Endothelial cell of umbilical vein (primary cell): ENCODE results near the gene FUT3. TPM values are rescaled to one million over a fixed set of nuclear protein-coding genes. Genes with fewer than 3 reads are reported as not detected.

Experiments used
- BruUV-seq: library from RNA; stranded (reverse); fragments of 400-500 nt; replicated peaks from 2 replicates; lab custom pipeline; 2021; lab: Mats Ljungman, UMichigan
- CTCF ChIA-PET: fragments of 300-600, 350-600 bp; sonication (Branson Sonifier 250); formaldehyde crosslinking; loops from one replicate; lab custom pipeline; 2021; ENCODE audit warnings: antibody characterized with exemption, inconsistent platforms; lab: Charles Lee
- POLR2A ChIA-PET: fragments of 300-600, 350-600 bp; sonication (Branson Sonifier 250); formaldehyde crosslinking; loops from one replicate; lab custom pipeline; 2021; ENCODE audit warnings: antibody characterized with exemption, inconsistent platforms; lab: Charles Lee
- DNase-seq: peaks from one replicate; pipeline ENCODE4 v3.0.0-alpha.2; 2011; ENCODE audit warnings: low read depth, low spot score
- FAIRE-seq: peaks from 2 replicates; lab custom pipeline; 2011; peaks lifted over from hg19 to GRCh38; lab: Jason Lieb, UNC
- H2AFZ ChIP-seq: 2 replicates; pipeline ENCODE4 v1.6.0; 2012; ENCODE audit warnings: low read depth, low read length, control low read depth, inconsistent platforms
- H3K27ac ChIP-seq: 2 replicates; pipeline ENCODE4 v1.5.1; 2011; ENCODE audit warnings: low read depth, mild to moderate bottlenecking, control low read depth, low read length, moderate library complexity; ENCODE audit not compliant: insufficient read depth
- H3K27me3 ChIP-seq, 2 experiments: 2 replicates each; pipeline versions ENCODE4 v1.6.0 to v1.6.1; 2011; ENCODE audit warnings: low read length in 2 of 2, mixed read lengths in 1 of 2; ENCODE audit not compliant: control insufficient read depth in 2 of 2, insufficient read depth in 2 of 2
- H3K36me3 ChIP-seq, 2 experiments: 2 replicates in 1 of 2; 3 replicates in 1 of 2; pipeline ENCODE4 v1.5.1; 2011; ENCODE audit warnings: low read length in 2 of 2, mild to moderate bottlenecking in 1 of 2, moderate library complexity in 1 of 2; ENCODE audit not compliant: control insufficient read depth in 2 of 2, insufficient read depth in 2 of 2; ENCODE audit errors: extremely low read depth in 1 of 2
- H3K4me1 ChIP-seq: 3 replicates; pipeline ENCODE4 v1.5.1; 2011; ENCODE audit warnings: mild to moderate bottlenecking, low read length; ENCODE audit not compliant: control insufficient read depth, insufficient read depth; ENCODE audit errors: extremely low read depth
- H3K4me2 ChIP-seq: 2 replicates; pipeline ENCODE4 v1.6.1; 2011; ENCODE audit warnings: low read length, control low read depth, mixed read lengths; ENCODE audit not compliant: insufficient read depth
- H3K4me3 ChIP-seq, 3 experiments: fragments of 200-600 bp in 1 of 3; sonication (generic), shearing (Covaris generic) in 1 of 3; replicated peaks in 1 of 3; 2 replicates each; pipeline ENCODE4 v1.5.1; 2011 to 2016; ENCODE audit warnings: control low read depth in 3 of 3, low read length in 3 of 3, mild to moderate bottlenecking in 2 of 3, inconsistent platforms in 1 of 3, low read depth in 1 of 3, moderate library complexity in 1 of 3; ENCODE audit not compliant: insufficient read depth in 1 of 3
- H3K79me2 ChIP-seq: 2 replicates; pipeline ENCODE4 v1.6.0; 2012; ENCODE audit warnings: low read length, inconsistent platforms; ENCODE audit not compliant: control insufficient read depth, insufficient read depth
- H3K9ac ChIP-seq: replicated peaks from 2 replicates; pipeline ENCODE3; 2011; ENCODE audit warnings: low read length, control low read depth; ENCODE audit not compliant: insufficient read depth; ENCODE audit errors: extremely low read depth
- H3K9me1 ChIP-seq: replicated peaks from 3 replicates; pipeline ENCODE4 v1.6.0; 2011; ENCODE audit warnings: mild to moderate bottlenecking, low read length; ENCODE audit not compliant: control insufficient read depth, insufficient read depth; ENCODE audit errors: extremely low read depth
- H3K9me3 ChIP-seq: replicated peaks from 2 replicates; pipeline ENCODE4 v1.5.1; 2012; ENCODE audit warnings: low read length, inconsistent platforms; ENCODE audit not compliant: control insufficient read depth, insufficient read depth
- H4K20me1 ChIP-seq: replicated peaks from 2 replicates; pipeline ENCODE3; 2011; ENCODE audit warnings: mild to moderate bottlenecking, low read length; ENCODE audit not compliant: control insufficient read depth, insufficient read depth; ENCODE audit errors: extremely low read depth
- EZH2 ChIP-seq: IDR thresholded peaks from 2 replicates; pipeline ENCODE4 v1.6.1; 2012; ENCODE audit warnings: borderline replicate concordance, low read depth, mild to moderate bottlenecking, moderate library complexity, low read length, inconsistent platforms; ENCODE audit not compliant: severe bottlenecking
- FOS ChIP-seq: IDR thresholded peaks from 2 replicates; pipeline ENCODE4 v1.6.1; 2011; ENCODE audit warnings: mild to moderate bottlenecking, low read length, moderate library complexity, borderline replicate concordance; ENCODE audit not compliant: insufficient read depth
- GATA2 ChIP-seq: IDR thresholded peaks from 2 replicates; pipeline ENCODE4 v1.7.0; 2011; ENCODE audit warnings: low read depth, mild to moderate bottlenecking, moderate library complexity, mixed read lengths, low read length; ENCODE audit not compliant: insufficient read length, insufficient read depth
- JUN ChIP-seq: IDR thresholded peaks from 2 replicates; pipeline ENCODE4 v1.6.1; 2011; ENCODE audit warnings: borderline replicate concordance, low read depth; ENCODE audit not compliant: insufficient read length, insufficient read depth
- MAX ChIP-seq: IDR thresholded peaks from 2 replicates; pipeline ENCODE4 v1.6.1; 2011; ENCODE audit not compliant: insufficient read depth, insufficient read length
- MYC ChIP-seq: IDR thresholded peaks from one replicate; pipeline ENCODE4 v1.6.1; 2011; ENCODE audit warnings: mild to moderate bottlenecking, low read depth, low read length
- POLR2A ChIP-seq: IDR thresholded peaks from 2 replicates; pipeline ENCODE4 v1.6.1; 2012; ENCODE audit warnings: low read depth, mild to moderate bottlenecking, control low read depth, low read length
- POLR2AphosphoS5 ChIP-seq: IDR thresholded peaks from 2 replicates; pipeline ENCODE4 v1.6.1; 2012; ENCODE audit warnings: low read depth, mild to moderate bottlenecking, control low read depth, low read length, moderate library complexity; ENCODE audit not compliant: insufficient read depth
- dilution Hi-C: fragments of 300-500 bp; cut with MboI; formaldehyde crosslinking; loops from one replicate; pipeline ENCODE4 v1.15.0; 2019; ENCODE audit warnings: low sequenced_read_pairs; ENCODE audit not compliant: extremely low pct_ligation_motif_present
- intact Hi-C: fragments of 100-400 bp; cut with micrococcal nuclease; formaldehyde crosslinking; loops from one replicate; pipeline ENCODE4 v1.10.0; 2022
- polyA plus RNA-seq, 4 experiments: library from polyadenylated mRNA; depleted of rRNA in 3 of 4; stranded (reverse) in 3 of 4; unstranded in 1 of 4; fragments of >200 nt; gene quantifications; 2 replicates each; pipeline versions ENCODE4 v1.2.1 to v1.2.3, GENCODE V29; 2011 to 2012; ENCODE audit warnings: missing spikeins in 1 of 4
- total RNA-seq: library from RNA; stranded (reverse); gene quantifications from 2 replicates; pipeline ENCODE4 v1.2.3, GENCODE V29; 2021
- TF ChIP-seq, protein P1 (sequence below), 2 donors: IDR thresholded peaks; 1 replicate in 1 of 2; 2 replicates in 1 of 2; pipeline ENCODE4 v1.5.1; 2011; ENCODE audit warnings: low read length in 2 of 2, mild to moderate bottlenecking in 2 of 2, moderate library complexity in 2 of 2, control low read depth in 1 of 2, inconsistent platforms in 1 of 2, low read depth in 1 of 2; ENCODE audit not compliant: insufficient read depth in 1 of 2; ENCODE audit errors: extremely low read depth in 1 of 2

FUT3 gene
- total and polyA plus RNA-seq, 2 donors (not counting 3 experiments of a cell fraction or from before 2014, with no cell fraction given) = not detected

GRCh38 chr19:5832527-5833216, 18.6 kb downstream of the FUT3 start:
- Histone ChIP-seq H3K79me2 (no peaks in the 10 kb centered on the region), H3K27ac (no peak overlapping the region), H3K4me1 (peaks cover 7% of the 10 kb centered on the region), H2AFZ (no peak overlapping the region), H3K27me3 (peaks cover 0 to 3% of the 10 kb centered on the region in 2 experiments), H3K4me2 (no peak overlapping the region), H4K20me1 (no peaks in the 10 kb centered on the region), H3K9ac (no peak overlapping the region), H3K4me3 (no peak overlapping the region), H3K36me3 (no peaks in the 10 kb centered on the region), H3K9me1 (no peaks in the 10 kb centered on the region), H3K9me3 (no peaks in the 10 kb centered on the region)
- BruUV-seq = no TSS peak
- dilution Hi-C loops = no loop called here
- DNase-seq (no peak), FAIRE-seq (no peak)
- CTCF ChIA-PET = interaction anchor here (0.9 kb wide), 1 partner anchor 8 kb away, joined by 3 read pairs; no protein-coding TSS in a partner anchor
- intact Hi-C loops = no loop called here
- TF ChIP-seq MYC (no peak), POLR2AphosphoS5 (no peak), EZH2 (no peak), JUN (no peak), GATA2 (no peak), POLR2A (no peak), FOS (no peak), MAX (no peak)
- TF ChIP-seq, protein P1, sequence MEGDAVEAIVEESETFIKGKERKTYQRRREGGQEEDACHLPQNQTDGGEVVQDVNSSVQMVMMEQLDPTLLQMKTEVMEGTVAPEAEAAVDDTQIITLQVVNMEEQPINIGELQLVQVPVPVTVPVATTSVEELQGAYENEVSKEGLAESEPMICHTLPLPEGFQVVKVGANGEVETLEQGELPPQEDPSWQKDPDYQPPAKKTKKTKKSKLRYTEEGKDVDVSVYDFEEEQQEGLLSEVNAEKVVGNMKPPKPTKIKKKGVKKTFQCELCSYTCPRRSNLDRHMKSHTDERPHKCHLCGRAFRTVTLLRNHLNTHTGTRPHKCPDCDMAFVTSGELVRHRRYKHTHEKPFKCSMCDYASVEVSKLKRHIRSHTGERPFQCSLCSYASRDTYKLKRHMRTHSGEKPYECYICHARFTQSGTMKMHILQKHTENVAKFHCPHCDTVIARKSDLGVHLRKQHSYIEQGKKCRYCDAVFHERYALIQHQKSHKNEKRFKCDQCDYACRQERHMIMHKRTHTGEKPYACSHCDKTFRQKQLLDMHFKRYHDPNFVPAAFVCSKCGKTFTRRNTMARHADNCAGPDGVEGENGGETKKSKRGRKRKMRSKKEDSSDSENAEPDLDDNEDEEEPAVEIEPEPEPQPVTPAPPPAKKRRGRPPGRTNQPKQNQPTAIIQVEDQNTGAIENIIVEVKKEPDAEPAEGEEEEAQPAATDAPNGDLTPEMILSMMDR (IDR thresholded peaks at IDR 0.05; ENCODE audit: extremely low read depth in 1 of 2, insufficient read depth in 1 of 2, low read depth in 1 of 2, low read length in 2 of 2) = no peak
- POLR2A ChIA-PET = no interaction called here
